ENCODE measurements around the gene CABP4. TPM values are rescaled to one million over a fixed set of nuclear protein-coding genes. Genes with fewer than 3 reads are reported as not detected.
"Not testable (repeated sequence)": the region's sequence is repeated elsewhere in the genome, so short reads cannot be mapped to it uniquely, and the experiment has no call there.

Gene CABP4
- total RNA-seq, 2 donors from 2014 or later: 8.9 to 10.4 TPM

GRCh38 chr11:67463186-67463585 lies 8.0 kb downstream of the CABP4 start:
- Mint-ChIP-seq H3K9me3 (no peaks in the 10 kb centered on the region), H3K27ac (no peak overlapping the region), H3K27me3 (ENCODE audit: low read depth) (no peaks in the 10 kb centered on the region), H3K4me1 (ENCODE audit: low read depth) (peaks cover 33% of the 10 kb centered on the region), H3K36me3 (ENCODE audit: insufficient read depth in 2 of 2) (no peaks in the 10 kb centered on the region), H3K4me3 (no peak overlapping the region)
- DNase-seq: no peak
- ATAC-seq (replicated peaks in 1 of 2): no peak

- Mint-ChIP-seq H3K27me3 (ENCODE audit: low read depth) (no peaks in the 10 kb centered on the region), H3K4me3 (peak overlapping the region; percentile 87 to 95), H3K27ac (peak overlapping the region; percentile 60), H3K4me1 (ENCODE audit: low read depth) (peaks cover 36% of the 10 kb centered on the region), H3K9me3 (no peaks in the 10 kb centered on the region), H3K36me3 (ENCODE audit: insufficient read depth in 2 of 2) (no peaks in the 10 kb centered on the region)
- ATAC-seq (replicated peaks in 1 of 2): no peak
- no peak for DNase-seq
Measured at GRCh38 chr11:67463680-67464410, 8.7 kb downstream of the CABP4 start.

DNA sequence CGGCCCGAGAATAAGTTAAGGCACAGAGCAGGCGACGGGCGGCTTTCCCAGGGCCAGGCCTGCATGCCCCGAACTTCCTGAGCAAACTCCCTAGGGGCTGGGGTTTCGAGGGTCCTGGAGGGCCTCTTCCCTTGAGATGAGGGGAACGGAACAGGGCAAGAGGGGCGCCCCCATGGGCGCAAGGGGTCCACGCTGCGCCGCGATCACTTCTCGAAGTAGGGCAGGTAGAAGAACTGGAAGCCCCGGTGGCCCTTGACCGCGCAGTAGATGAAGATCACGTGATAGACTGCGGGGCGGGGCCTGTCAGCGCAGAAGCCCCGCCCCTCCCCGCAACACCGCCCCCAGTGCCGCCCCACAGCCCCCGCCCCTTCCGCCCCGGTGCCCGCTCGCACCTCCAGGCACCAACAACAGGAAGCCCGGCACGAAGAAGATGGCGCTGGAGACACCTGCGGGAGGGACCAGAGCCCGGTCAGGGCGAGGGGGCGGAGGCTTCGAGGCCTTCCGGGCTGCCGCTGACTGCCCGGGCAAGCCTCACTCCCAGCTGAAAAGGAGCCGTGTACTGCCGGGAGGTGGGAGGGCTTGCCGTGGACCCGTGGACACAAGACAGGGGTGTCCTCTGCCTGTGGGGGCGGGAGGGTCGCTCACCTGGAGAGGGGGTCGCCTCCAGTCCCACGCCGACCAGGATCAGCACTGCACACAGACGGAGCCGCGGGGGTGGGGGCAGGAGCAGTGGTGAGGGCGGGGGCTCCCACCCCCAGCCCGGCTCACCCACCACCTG lies 9.4 kb downstream of the CABP4 start:
- H3K4me1 Mint-ChIP-seq (ENCODE audit: low read depth): peaks cover 36% of the 10 kb centered on the region
- no peaks in the 10 kb centered on the region for H3K27me3 Mint-ChIP-seq (ENCODE audit: low read depth)
- H3K4me3 Mint-ChIP-seq: peak overlapping the region; percentile 87 to 95
- no peaks in the 10 kb centered on the region for H3K36me3 Mint-ChIP-seq (ENCODE audit: insufficient read depth in 2 of 2)
- ATAC-seq (replicated peaks in 1 of 2): peak; percentile 82
- peak overlapping the region; percentile 71 for H3K27ac Mint-ChIP-seq
- peak; percentile 95 to 96 for DNase-seq
- no peaks in the 10 kb centered on the region for H3K9me3 Mint-ChIP-seq

DNA sequence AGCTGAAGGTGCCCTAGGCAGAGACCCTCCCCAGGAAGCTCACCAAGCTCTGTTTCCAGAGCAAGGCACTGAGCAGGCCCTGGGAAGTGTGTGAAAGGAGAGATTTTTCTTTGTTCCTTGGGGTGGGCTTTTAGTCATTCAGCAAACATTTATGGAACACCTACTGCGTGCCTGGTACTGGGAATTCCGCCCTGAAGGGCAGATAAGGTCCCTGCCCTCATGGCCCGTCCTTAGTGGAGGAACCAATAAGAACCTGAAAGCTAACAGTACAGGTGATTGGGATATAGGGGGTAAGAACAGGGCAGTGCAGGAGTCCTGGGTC lies 10.0 kb downstream of the CABP4 start:
- H3K27ac Mint-ChIP-seq: peak overlapping the region; percentile 71
- no peaks in the 10 kb centered on the region for H3K36me3 Mint-ChIP-seq (ENCODE audit: insufficient read depth in 2 of 2)
- peak overlapping the region; percentile 87 to 95 for H3K4me3 Mint-ChIP-seq
- ATAC-seq (replicated peaks in 1 of 2) (no peak), DNase-seq (no peak)
- no peaks in the 10 kb centered on the region for H3K9me3 Mint-ChIP-seq
- H3K27me3 Mint-ChIP-seq (ENCODE audit: low read depth): no peaks in the 10 kb centered on the region
- H3K4me1 Mint-ChIP-seq (ENCODE audit: low read depth): peaks cover 41% of the 10 kb centered on the region

- H3K9me3 Mint-ChIP-seq; H3K36me3 Mint-ChIP-seq (ENCODE audit: insufficient read depth in 2 of 2); ATAC-seq (replicated peaks in 1 of 2); DNase-seq; H3K27me3 Mint-ChIP-seq (ENCODE audit: low read depth): not testable (repeated sequence)
- H3K4me1 Mint-ChIP-seq (ENCODE audit: low read depth): peaks cover 42% of the 10 kb centered on the region
- peak overlapping the region; percentile 87 to 95 for H3K4me3 Mint-ChIP-seq
- peak overlapping the region; percentile 71 for H3K27ac Mint-ChIP-seq
Measured at GRCh38 chr11:67465530-67465929, 10.4 kb downstream of the CABP4 start.

GRCh38 chr11:67466367-67466766 lies 11.2 kb downstream of the CABP4 start:
- Mint-ChIP-seq H3K27ac (no peak overlapping the region), H3K4me1 (ENCODE audit: low read depth) (peaks cover 43% of the 10 kb centered on the region), H3K4me3 (peak overlapping the region in 1 of 2 donors; percentile 94), H3K36me3 (ENCODE audit: insufficient read depth in 2 of 2) (no peaks in the 10 kb centered on the region), H3K27me3 (ENCODE audit: low read depth) (no peaks in the 10 kb centered on the region), H3K9me3 (no peaks in the 10 kb centered on the region)
- DNase-seq (no peak), ATAC-seq (replicated peaks in 1 of 2) (no peak)

- ATAC-seq (replicated peaks in 1 of 2): no peak
- Mint-ChIP-seq H3K4me1 (ENCODE audit: low read depth) (peaks cover 50% of the 10 kb centered on the region), H3K9me3 (no peaks in the 10 kb centered on the region), H3K27me3 (ENCODE audit: low read depth) (no peaks in the 10 kb centered on the region), H3K27ac (peak overlapping the region; percentile 27), H3K4me3 (peak overlapping the region; percentile 94 to 95), H3K36me3 (ENCODE audit: insufficient read depth in 2 of 2) (no peaks in the 10 kb centered on the region)
- no peak for DNase-seq
Measured at GRCh38 chr11:67466962-67467771, 12.0 kb downstream of the CABP4 start.

DNA sequence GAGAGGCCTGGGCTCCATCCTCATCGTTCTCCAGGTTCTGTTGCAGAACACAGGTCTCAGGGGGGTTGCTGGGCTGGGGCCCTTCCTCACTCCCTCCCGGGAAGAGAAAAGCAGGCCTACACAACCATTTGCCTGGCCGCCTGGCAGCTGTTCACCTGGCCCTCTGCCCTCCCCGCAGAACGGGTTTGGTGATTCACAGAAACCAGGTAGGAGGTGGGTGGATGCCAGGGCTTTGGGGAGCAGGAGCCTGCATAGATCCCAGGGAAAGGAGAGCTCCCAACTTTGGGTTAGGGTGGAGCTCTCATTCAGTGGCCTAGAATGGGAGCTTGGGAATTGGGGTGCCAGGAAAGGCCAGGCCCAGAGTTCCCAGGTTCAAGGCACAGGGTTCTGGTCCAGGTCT lies 12.9 kb downstream of the CABP4 start:
- H3K27ac Mint-ChIP-seq: peak overlapping the region; percentile 43
- ATAC-seq (replicated peaks in 1 of 2) (no peak), DNase-seq (peak; percentile 41 to 45)
- H3K4me1 Mint-ChIP-seq (ENCODE audit: low read depth): peaks cover 50% of the 10 kb centered on the region
- no peaks in the 10 kb centered on the region for H3K9me3 Mint-ChIP-seq
- H3K36me3 Mint-ChIP-seq (ENCODE audit: insufficient read depth in 2 of 2): no peaks in the 10 kb centered on the region
- H3K27me3 Mint-ChIP-seq (ENCODE audit: low read depth): no peaks in the 10 kb centered on the region
- peak overlapping the region; percentile 94 to 95 for H3K4me3 Mint-ChIP-seq

- Mint-ChIP-seq H3K4me3 (peak overlapping the region; percentile 94 to 95), H3K9me3 (no peaks in the 10 kb centered on the region), H3K27ac (peak overlapping the region; percentile 43), H3K4me1 (ENCODE audit: low read depth) (peaks cover 50% of the 10 kb centered on the region), H3K27me3 (ENCODE audit: low read depth) (no peaks in the 10 kb centered on the region), H3K36me3 (ENCODE audit: insufficient read depth in 2 of 2) (no peaks in the 10 kb centered on the region)
- DNase-seq (peak in 1 of 2 donors; percentile 40), ATAC-seq (replicated peaks in 1 of 2) (peak in 1 of 2 donors; percentile 1)
Measured at GRCh38 chr11:67468456-67468758, 13.3 kb downstream of the CABP4 start.

- Mint-ChIP-seq H3K36me3 (ENCODE audit: insufficient read depth in 2 of 2) (no peaks in the 10 kb centered on the region), H3K4me3 (peak within 1 kb of the TSS; percentile 94 to 95), H3K27me3 (ENCODE audit: low read depth) (no peaks in the 10 kb centered on the region), H3K9me3 (no peaks in the 10 kb centered on the region), H3K4me1 (ENCODE audit: low read depth) (peaks cover 46% of the 10 kb centered on the region), H3K27ac (peak within 1 kb of the TSS; percentile 43)
- DNase-seq: peak; percentile 92 to 95
- peak; percentile 85 for ATAC-seq (replicated peaks in 1 of 2)
Measured at GRCh38 chr11:67468759-67469507, 13.8 kb downstream of the CABP4 start, which contains the start of gene TMEM134. Gene TMEM134, minus strand, starts transcription at chr11:67469251. Its CDS starts 59 bp downstream, at chr11:67469192.

DNA sequence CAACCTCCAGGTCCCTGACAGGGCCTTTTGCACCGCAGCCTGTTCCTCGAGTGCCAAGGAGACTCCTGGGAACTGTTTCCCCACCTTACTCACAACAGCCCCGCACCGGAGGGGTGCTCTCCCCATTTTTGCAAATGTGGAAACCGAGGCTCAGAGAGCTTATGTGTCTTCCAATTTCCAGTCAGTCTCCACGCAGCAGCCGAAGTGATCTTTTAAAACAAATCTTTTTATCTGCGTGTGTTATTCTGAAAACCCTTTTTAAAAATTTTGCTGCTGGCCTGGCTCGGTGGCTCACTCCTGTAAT lies 14.3 kb downstream of the CABP4 start:
- H3K36me3 Mint-ChIP-seq (ENCODE audit: insufficient read depth in 2 of 2): no peaks in the 10 kb centered on the region
- H3K4me3 Mint-ChIP-seq: peak overlapping the region; percentile 84 to 94
- DNase-seq (no peak), ATAC-seq (replicated peaks in 1 of 2) (no peak)
- H3K27ac Mint-ChIP-seq: peak overlapping the region; percentile 22
- H3K4me1 Mint-ChIP-seq (ENCODE audit: low read depth): peaks cover 41% of the 10 kb centered on the region
- H3K27me3 Mint-ChIP-seq (ENCODE audit: low read depth): no peaks in the 10 kb centered on the region
- no peaks in the 10 kb centered on the region for H3K9me3 Mint-ChIP-seq

DNA sequence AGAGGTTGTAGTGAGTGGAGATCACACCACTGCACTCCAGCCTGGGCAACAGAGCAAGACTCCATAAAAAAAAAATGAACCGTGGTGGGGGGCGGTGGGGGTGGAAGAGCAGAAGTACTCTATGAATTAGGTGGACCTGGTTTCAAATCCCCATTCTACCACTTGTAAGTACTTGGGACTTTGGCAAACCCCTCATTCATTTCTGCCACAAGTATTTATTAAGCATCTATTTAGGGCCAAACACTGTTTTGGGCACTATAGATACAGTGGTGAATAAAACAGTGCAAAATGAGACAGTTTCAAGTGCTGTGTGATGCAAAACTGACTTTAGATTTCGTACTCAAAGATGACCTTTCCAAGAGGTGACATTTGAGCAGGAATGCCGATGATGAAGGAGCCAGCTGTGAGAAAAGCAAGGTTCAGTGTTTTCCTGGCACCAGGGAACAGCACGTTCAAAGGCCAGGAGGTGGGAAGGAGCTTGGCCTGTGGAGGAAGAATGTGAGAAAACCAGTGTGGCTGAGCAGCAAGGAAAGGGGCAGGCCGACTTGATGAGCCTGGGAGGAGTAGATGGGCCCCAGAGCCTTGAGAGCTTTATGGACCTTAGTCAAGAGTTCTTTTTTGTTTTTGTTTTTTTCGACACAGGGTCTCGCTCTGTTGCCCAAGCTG lies 15.3 kb downstream of the CABP4 start:
- ATAC-seq (replicated peaks in 1 of 2) (no peak), DNase-seq (no peak)
- Mint-ChIP-seq H3K4me1 (ENCODE audit: low read depth) (peaks cover 36% of the 10 kb centered on the region), H3K9me3 (no peaks in the 10 kb centered on the region), H3K36me3 (ENCODE audit: insufficient read depth in 2 of 2) (no peaks in the 10 kb centered on the region), H3K27ac (no peak overlapping the region), H3K27me3 (ENCODE audit: low read depth) (no peaks in the 10 kb centered on the region), H3K4me3 (peak overlapping the region in 1 of 2 donors; percentile 84)

All from activated T-cell treated with anti-CD3 and anti-CD28 coated beads, Interleukin-2, amount 50 U/mL, for 72 hours (primary cell).